ENCODE results near the gene MBD3. TPM values are rescaled to one million over a fixed set of nuclear protein-coding genes. Genes with fewer than 3 reads are reported as not detected.

MBD3 gene
- total and polyA plus RNA-seq, 2 of the 4 experiments (the other 2 are of a cell fraction): 42.5 to 66.3 TPM

DNA sequence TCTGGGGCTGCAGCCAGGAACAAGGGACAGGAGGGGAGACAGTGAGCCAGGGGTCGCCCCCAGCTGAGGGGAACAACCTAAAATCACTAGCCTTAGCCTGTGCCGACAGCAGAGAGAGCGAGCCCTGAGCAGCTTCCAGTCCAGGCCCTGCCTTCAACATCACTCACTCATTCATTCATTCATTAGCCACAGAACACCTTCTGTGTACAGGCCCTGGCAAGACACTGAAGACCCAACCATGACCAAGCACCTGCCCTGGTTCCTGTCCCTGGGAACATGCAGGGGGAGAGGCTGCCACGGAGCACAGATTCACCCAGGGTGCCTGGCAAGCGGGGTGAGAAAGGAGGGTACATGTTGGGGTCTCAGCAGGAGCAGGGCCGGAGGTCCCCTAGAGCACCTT, 29.4 kb downstream of the MBD3 start:
- H3K79me1 ChIP-seq (ENCODE audit: low read depth in 1 of 2, low read length in 2 of 2): peaks cover 5 to 59% of the 10 kb centered on the region in 2 experiments; a peak in 3 of 4 replicates
- no peak overlapping the region for H2BK120ac ChIP-seq (ENCODE audit: low read depth, low read length)
- peaks cover 8% of the 10 kb centered on the region for H3K4me1 ChIP-seq (ENCODE audit: control insufficient read depth, insufficient read depth, low read length)
- no peaks in the 10 kb centered on the region for H3K9me3 ChIP-seq (ENCODE audit: control insufficient read depth, insufficient read depth, low read length)
- H4K5ac ChIP-seq (ENCODE audit: low read depth, low read length): no peak overlapping the region
- no peak overlapping the region for H2BK15ac ChIP-seq (ENCODE audit: low read depth, low read length)
- intact Hi-C loops (cut with micrococcal nuclease) (loop anchor here (10.0 kb wide), 1 partner anchor 992 kb away; no protein-coding TSS in a partner anchor), dilution Hi-C loops (cut with HindIII; ENCODE audit: low sequenced_read_pairs, unreplicated experiment) (no loop called here), in situ Hi-C loops (cut with MboI; ENCODE audit: low sequenced_read_pairs) (no loop called here)
- no peak overlapping the region for H3K9ac ChIP-seq (ENCODE audit: low read depth, low read length)
- no peak overlapping the region for H3K56ac ChIP-seq (ENCODE audit: extremely low read depth, insufficient read depth, low read length)
- H3K27me3 ChIP-seq (ENCODE audit: control insufficient read depth, insufficient read depth, low read length): no peaks in the 10 kb centered on the region
- H2AK5ac ChIP-seq (ENCODE audit: low read depth, low read length): no peak overlapping the region
- H4K20me1 ChIP-seq (ENCODE audit: insufficient read depth, low read length): peaks cover 78% of the 10 kb centered on the region
- no peak for DNase-seq
- H3K4ac ChIP-seq (ENCODE audit: low read depth, low read length): no peak overlapping the region
- peaks cover 18% of the 10 kb centered on the region for H3K9me1 ChIP-seq (ENCODE audit: insufficient read depth, low read length)
- no peak overlapping the region for H4K8ac ChIP-seq (ENCODE audit: low read depth in 2 of 2, low read length in 2 of 2)
- CTCF ChIA-PET: no interaction called here
- no peak overlapping the region for H2AFZ ChIP-seq (replicated peaks; ENCODE audit: low read length, poor library complexity)
- H3K23ac ChIP-seq (ENCODE audit: low read depth, low read length): no peak overlapping the region
- ATAC-seq (ENCODE audit: low read depth): no peak
- H3K18ac ChIP-seq (ENCODE audit: low read depth, low read length): no peak overlapping the region
- no peak overlapping the region for H2BK20ac ChIP-seq (ENCODE audit: low read depth, low read length)
- peaks cover 11% of the 10 kb centered on the region for H3K36me3 ChIP-seq (ENCODE audit: control insufficient read depth, insufficient read depth, low read length)
- no TSS peak for BruUV-seq (replicated peaks)
- H2AK9ac ChIP-seq (replicated peaks; ENCODE audit: low read depth, low read length, poor library complexity): no peak overlapping the region
- no peak overlapping the region for H3K27ac ChIP-seq (ENCODE audit: insufficient read depth, low read length)
- H4K91ac ChIP-seq (ENCODE audit: insufficient read depth, low read depth, low read length): no peak overlapping the region
- no peak overlapping the region for H3K4me3 ChIP-seq (ENCODE audit: insufficient read depth, low read depth, low read length)
- no peak overlapping the region for H2BK5ac ChIP-seq (ENCODE audit: low read depth, low read length, poor library complexity, severe bottlenecking)
- WGBS, 2 experiments (ENCODE audit: extremely low coverage in 2 of 2, insufficient read length in 1 of 2): 100% methylated on average over 1 of the region's 6 CpGs; no CpG with 5 or more reads in 1 of the 2 experiments
- H3K14ac ChIP-seq (replicated peaks; ENCODE audit: low read depth, low read length): no peak overlapping the region
- POLR2A ChIA-PET (ENCODE audit: unreplicated experiment): no interaction called here
- TF ChIP-seq MXI1 (IDR thresholded peaks at IDR 0.05; ENCODE audit: borderline replicate concordance, low read depth, low read length) (no peak), MAZ (IDR thresholded peaks at IDR 0.05; ENCODE audit: borderline replicate concordance, low read depth, low read length) (no peak), RCOR1 (IDR thresholded peaks at IDR 0.05; ENCODE audit: insufficient replicate concordance, low read length) (no peak)
- TF ChIP-seq, protein P1, sequence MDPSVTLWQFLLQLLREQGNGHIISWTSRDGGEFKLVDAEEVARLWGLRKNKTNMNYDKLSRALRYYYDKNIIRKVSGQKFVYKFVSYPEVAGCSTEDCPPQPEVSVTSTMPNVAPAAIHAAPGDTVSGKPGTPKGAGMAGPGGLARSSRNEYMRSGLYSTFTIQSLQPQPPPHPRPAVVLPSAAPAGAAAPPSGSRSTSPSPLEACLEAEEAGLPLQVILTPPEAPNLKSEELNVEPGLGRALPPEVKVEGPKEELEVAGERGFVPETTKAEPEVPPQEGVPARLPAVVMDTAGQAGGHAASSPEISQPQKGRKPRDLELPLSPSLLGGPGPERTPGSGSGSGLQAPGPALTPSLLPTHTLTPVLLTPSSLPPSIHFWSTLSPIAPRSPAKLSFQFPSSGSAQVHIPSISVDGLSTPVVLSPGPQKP (IDR thresholded peaks at IDR 0.05; ENCODE audit: borderline replicate concordance, low read depth, low read length): no peak
- no peak overlapping the region for H3K4me2 ChIP-seq (ENCODE audit: low read depth, low read length)
